Spleen (tissue), 11 donors: ENCODE data around the gene DDX55. TPM values are rescaled to one million over a fixed set of nuclear protein-coding genes. Genes with fewer than 3 reads are reported as not detected.
A peak's percentile ranks its signal among the peaks of the same experiment; 100 is the strongest.

Experiments
- DNase-seq: peaks from one replicate; pipeline ENCODE4 v3.0.0-alpha.2; 2020
- H3K27ac ChIP-seq, 8 donors: fragments of 200-600 bp; sonication (generic) in 7 of 8; 1 replicate in 4 of 8; 2 replicates in 4 of 8; pipeline versions ENCODE4 v1.5.0 to v1.8.0; 2016 to 2021; ENCODE audit warnings: inconsistent platforms in 4 of 8, mild to moderate bottlenecking in 4 of 8, moderate library complexity in 1 of 8
- H3K27me3 ChIP-seq, 7 donors: fragments of 200-600 bp; sonication (generic) in 6 of 7; replicated peaks in 1 of 7; 1 replicate in 4 of 7; 2 replicates in 3 of 7; pipeline versions ENCODE4 v1.5.0 to v1.8.0; 2016 to 2021; ENCODE audit warnings: inconsistent platforms in 3 of 7, mild to moderate bottlenecking in 1 of 7
- H3K36me3 ChIP-seq, 6 donors: fragments of 200-600 bp; sonication (generic) in 5 of 6; 1 replicate in 4 of 6; 2 replicates in 2 of 6; pipeline versions ENCODE4 v1.5.0 to v1.8.0; 2016 to 2021; ENCODE audit warnings: inconsistent platforms in 2 of 6
- H3K4me1 ChIP-seq, 6 donors: fragments of 200-600 bp; sonication (generic) in 5 of 6; 1 replicate in 3 of 6; 2 replicates in 3 of 6; pipeline versions ENCODE4 v1.5.0 to v1.8.0; 2016 to 2021; ENCODE audit warnings: inconsistent platforms in 3 of 6
- H3K4me3 ChIP-seq, 8 donors: fragments of 200-600 bp; sonication (generic) in 7 of 8; 1 replicate in 4 of 8; 2 replicates in 4 of 8; pipeline versions ENCODE4 v1.5.0 to v1.8.0; 2016 to 2021; ENCODE audit warnings: inconsistent platforms in 4 of 8, mild to moderate bottlenecking in 4 of 8, moderate library complexity in 2 of 8
- H3K9me3 ChIP-seq, 8 donors: fragments of 200-600 bp; sonication (generic) in 7 of 8; 1 replicate in 4 of 8; 2 replicates in 4 of 8; pipeline versions ENCODE4 v1.5.0 to v1.8.0; 2016 to 2021; ENCODE audit warnings: inconsistent platforms in 4 of 8
- CTCF ChIP-seq, 11 experiments: fragments of 200-600 bp in 7 of 11; fragments of 450-650 bp in 4 of 11; sonication (generic) in 4 of 11; IDR thresholded peaks in 8 of 11; conservative IDR thresholded peaks in 3 of 11; 1 replicate in 7 of 11; 2 replicates in 4 of 11; pipeline versions ENCODE4 v1.4.0 to v1.8.0; 2016 to 2021; ENCODE audit warnings: antibody characterized with exemption in 11 of 11, inconsistent platforms in 4 of 11, mild to moderate bottlenecking in 1 of 11
- POLR2A ChIP-seq, 3 donors: fragments of 450-650 bp; IDR thresholded peaks; one replicate each; pipeline ENCODE4 v1.5.1; 2017; ENCODE audit warnings: antibody characterized with exemption in 3 of 3, mild to moderate bottlenecking in 1 of 3
- POLR2AphosphoS5 ChIP-seq, 3 donors: sonication (generic); formaldehyde crosslinking; IDR thresholded peaks; one replicate each; pipeline ENCODE4 v1.5.1; 2017; ENCODE audit warnings: antibody characterized with exemption in 3 of 3
- WGBS, 5 donors: extraction: QIAGEN DNeasy Blood & Tissue Kit in 3 of 5; methylation state at CpG; one replicate each; pipeline versions ENCODE4 v1.1.5 to v1.1.7; 2013 to 2018; 5-methylcytosine and 5-hydroxymethylcytosine counted together
- intact Hi-C: fragments of 100-400 bp; cut with DNase I; formaldehyde crosslinking; loops from one replicate; pipeline ENCODE4 v1.15.0; 2023; ENCODE audit warnings: low total_unique reads
- polyA plus RNA-seq, 3 donors: library from polyadenylated mRNA; stranded (reverse); fragments of 200-250 nt; gene quantifications; one replicate each; pipeline ENCODE4 v1.2.1, GENCODE V29; 2013
- total RNA-seq, 7 donors: library from RNA; depleted of rRNA in 3 of 7; stranded (reverse); fragments of >200 nt in 3 of 7; fragmentation: NEBNext Ultra II Directional in 4 of 7; extraction: Animal tissue kit (Norgen Biotek cat#: 25700) in 4 of 7; gene quantifications; one replicate each; pipeline versions ENCODE4 v1.1.0 to v1.2.1, GENCODE V29; 2016 to 2021
- donor health status: healthy with polysubstance abuse.
- donor health status: DM: no; HTN: no; CAD: no; lungs with moderate emphysema.
- donor health status: DM: no; HTN: no; CAD: no.
- donor health status: Bipolar disorder and iron deficiency.
- donor health status: healthy.
- donor health status: DM: no; HTN: no; CAD: no.
- donor health status: DM: yes; HTN: yes; CAD: no.

DDX55 gene
- total and polyA plus RNA-seq, 10 donors, result 16.4 to 43.7 (median 22.2) TPM

- Histone ChIP-seq H3K4me3 (peak overlapping the region; percentile 87 to 100 (median 96)), H3K9me3 (no peaks in the 10 kb centered on the region), H3K27ac (peak overlapping the region; percentile 72 to 91 (median 88)), H3K27me3 (no peaks in the 10 kb centered on the region), H3K4me1 (peaks cover 11 to 57% (median 30%) of the 10 kb centered on the region in 6 donors), H3K36me3 (peaks cover 0 to 39% (median 30%) of the 10 kb centered on the region in 6 donors)
- DNase-seq, result no peak
- TF ChIP-seq POLR2A (IDR thresholded peaks at IDR 0.05) (no peak), CTCF (IDR thresholded peaks at IDR 0.05 in 8 of 11, conservative IDR thresholded peaks at IDR 0.05 in 3 of 11) (no peak), POLR2AphosphoS5 (IDR thresholded peaks at IDR 0.05) (no peak)
- intact Hi-C loops, result no loop called here
- 16 to 19% (median 18%) methylated on average over 19 of the region's 19 CpGs for WGBS, 5 donors
These were observed 32.3 kb downstream of the DDX55 start for GRCh38 chr12:123634142-123634561.

- no peak for DNase-seq
- H3K9me3 ChIP-seq, result no peaks in the 10 kb centered on the region
- no peaks in the 10 kb centered on the region for H3K4me1 ChIP-seq
- H3K27me3 ChIP-seq, result no peaks in the 10 kb centered on the region
- TF ChIP-seq POLR2A (IDR thresholded peaks at IDR 0.05) (no peak), POLR2AphosphoS5 (IDR thresholded peaks at IDR 0.05) (no peak), CTCF (IDR thresholded peaks at IDR 0.05 in 8 of 11, conservative IDR thresholded peaks at IDR 0.05 in 3 of 11) (no peak)
- no peak overlapping the region for H3K27ac ChIP-seq
- H3K4me3 ChIP-seq, result no peak overlapping the region
- peaks cover 5 to 98% (median 45%) of the 10 kb centered on the region in 6 donors for H3K36me3 ChIP-seq
- intact Hi-C loops, result no loop called here
- 83 to 95% (median 92%) methylated on average over 7 of the region's 7 CpGs for WGBS, 5 donors
These were observed 42.0 kb downstream of the DDX55 start for GRCh38 chr12:123643911-123644310.

GRCh38 chr12:123645380-123645779 lies 43.5 kb downstream of the DDX55 start:
- peaks cover 5 to 99% (median 54%) of the 10 kb centered on the region in 6 donors for H3K36me3 ChIP-seq
- intact Hi-C loops, result no loop called here
- 95 to 100% (median 98%) methylated on average over 3 of the region's 3 CpGs for WGBS, 5 donors

GRCh38 chr12:123645878-123646277 lies 44.0 kb downstream of the DDX55 start:
- no peak for DNase-seq
- Histone ChIP-seq H3K27me3 (no peaks in the 10 kb centered on the region), H3K4me1 (no peaks in the 10 kb centered on the region), H3K4me3 (no peak overlapping the region), H3K36me3 (peaks cover 5 to 99% (median 57%) of the 10 kb centered on the region in 6 donors), H3K9me3 (no peaks in the 10 kb centered on the region), H3K27ac (no peak overlapping the region)
- TF ChIP-seq CTCF (IDR thresholded peaks at IDR 0.05 in 8 of 11, conservative IDR thresholded peaks at IDR 0.05 in 3 of 11) (no peak), POLR2A (IDR thresholded peaks at IDR 0.05) (no peak), POLR2AphosphoS5 (IDR thresholded peaks at IDR 0.05) (no peak)
- intact Hi-C loops, result no loop called here
- WGBS, 5 donors, result 92 to 97% (median 94%) methylated on average over 5 of the region's 5 CpGs

More at GRCh38 chr12:123645380-123645779, 43.5 kb downstream of the DDX55 start:
- no peak overlapping the region for H3K27ac ChIP-seq
- H3K4me3 ChIP-seq, result no peak overlapping the region
- no peaks in the 10 kb centered on the region for H3K27me3 ChIP-seq
- no peak for DNase-seq
- H3K4me1 ChIP-seq, result no peaks in the 10 kb centered on the region
- TF ChIP-seq POLR2A (IDR thresholded peaks at IDR 0.05), result no peak
- no peak for TF ChIP-seq CTCF (IDR thresholded peaks at IDR 0.05 in 8 of 11, conservative IDR thresholded peaks at IDR 0.05 in 3 of 11)
- no peak for TF ChIP-seq POLR2AphosphoS5 (IDR thresholded peaks at IDR 0.05)
- H3K9me3 ChIP-seq, result no peaks in the 10 kb centered on the region
